ENCODE data around the gene HIF1A. TPM values are rescaled to one million over a fixed set of nuclear protein-coding genes. Genes with fewer than 3 reads are reported as not detected.
"Not testable (repeated sequence)": the region's sequence is repeated elsewhere in the genome, so short reads cannot be mapped to it uniquely, and the experiment has no call there.

HIF1A gene
- total and polyA plus RNA-seq, 2 experiments from 2014 or later: 113 to 242 TPM

- H2AFZ ChIP-seq; H3K9me2 ChIP-seq (ENCODE audit: insufficient read depth); H3K4me2 ChIP-seq; H3K4me3 ChIP-seq; ATAC-seq; H3K27me3 ChIP-seq (ENCODE audit: insufficient read depth); H4K20me1 ChIP-seq (replicated peaks; ENCODE audit: insufficient read depth); H3K79me2 ChIP-seq (replicated peaks; ENCODE audit: insufficient read depth); H3F3A ChIP-seq (replicated peaks; ENCODE audit: low read depth); H3K36me3 ChIP-seq (ENCODE audit: insufficient read depth); H3K4me3 Mint-ChIP-seq; H3K36me3 Mint-ChIP-seq (ENCODE audit: low read depth); H3K27ac Mint-ChIP-seq; H3K9me3 Mint-ChIP-seq: not testable (repeated sequence)
- TF ChIP-seq ZNF462 (CRISPR knock-in tag; IDR thresholded peaks at IDR 0.05): peak; percentile 42; the same call in 1 of the 2 replicates
- peak; percentile 81; the same call in 1 of the 2 replicates for TF ChIP-seq POLR2AphosphoS5 (IDR thresholded peaks at IDR 0.05; ENCODE audit: low read depth)
- peaks cover 37% of the 10 kb centered on the region for H3K4me1 Mint-ChIP-seq
- Histone ChIP-seq H3K4me1 (ENCODE audit: insufficient read depth) (peaks cover 15% of the 10 kb centered on the region), H3K27ac (ENCODE audit: low read depth) (peak overlapping the region; percentile 96)
- DNase-seq (ENCODE audit: low spot score): peak; percentile 45
- peaks cover 13% of the 10 kb centered on the region for H3K27me3 Mint-ChIP-seq (ENCODE audit: insufficient read depth, low read depth, poor library complexity)
These were observed 60.0 kb downstream of the HIF1A start for GRCh38 chr14:61755382-61755742.

GRCh38 chr14:61756135-61756534 is 60.8 kb downstream of the HIF1A start:
- DNase-seq (ENCODE audit: low spot score) (no peak), ATAC-seq (no peak)
- H3K4me3 ChIP-seq: no peak overlapping the region
- Mint-ChIP-seq H3K36me3 (ENCODE audit: low read depth) (no peaks in the 10 kb centered on the region), H3K27ac (no peak overlapping the region), H3K4me3 (no peak overlapping the region), H3K27me3 (ENCODE audit: insufficient read depth, low read depth, poor library complexity) (peaks cover 10% of the 10 kb centered on the region), H3K4me1 (peaks cover 34% of the 10 kb centered on the region), H3K9me3 (peaks cover 3% of the 10 kb centered on the region; the same call in 1 of the 3 replicates)
- no peaks in the 10 kb centered on the region for H3K36me3 ChIP-seq (ENCODE audit: insufficient read depth)
- peaks cover 15% of the 10 kb centered on the region for H3K4me1 ChIP-seq (ENCODE audit: insufficient read depth)
- H3K27me3 ChIP-seq (ENCODE audit: insufficient read depth): no peaks in the 10 kb centered on the region
- H2AFZ ChIP-seq: no peak overlapping the region
- no peak overlapping the region for H3K4me2 ChIP-seq
- H3F3A ChIP-seq (replicated peaks; ENCODE audit: low read depth): no peaks in the 10 kb centered on the region
- peaks cover 6% of the 10 kb centered on the region; the same call in 1 of the 2 replicates for H3K9me2 ChIP-seq (ENCODE audit: insufficient read depth)
- H3K27ac ChIP-seq (ENCODE audit: low read depth): peak overlapping the region; percentile 96
- no peaks in the 10 kb centered on the region for H3K79me2 ChIP-seq (replicated peaks; ENCODE audit: insufficient read depth)
- no peaks in the 10 kb centered on the region for H4K20me1 ChIP-seq (replicated peaks; ENCODE audit: insufficient read depth)
- TF ChIP-seq CTCF (conservative IDR thresholded peaks at IDR 0.05; ENCODE audit: low read depth in 2 of 2) (no peak), EZH2phosphoT487 (IDR thresholded peaks at IDR 0.05; ENCODE audit: unreplicated experiment) (no peak), STAT1 (IDR thresholded peaks at IDR 0.05; ENCODE audit: unreplicated experiment) (no peak)
